ENCODE data around the gene MDM1.

MDM1 gene

DNA sequence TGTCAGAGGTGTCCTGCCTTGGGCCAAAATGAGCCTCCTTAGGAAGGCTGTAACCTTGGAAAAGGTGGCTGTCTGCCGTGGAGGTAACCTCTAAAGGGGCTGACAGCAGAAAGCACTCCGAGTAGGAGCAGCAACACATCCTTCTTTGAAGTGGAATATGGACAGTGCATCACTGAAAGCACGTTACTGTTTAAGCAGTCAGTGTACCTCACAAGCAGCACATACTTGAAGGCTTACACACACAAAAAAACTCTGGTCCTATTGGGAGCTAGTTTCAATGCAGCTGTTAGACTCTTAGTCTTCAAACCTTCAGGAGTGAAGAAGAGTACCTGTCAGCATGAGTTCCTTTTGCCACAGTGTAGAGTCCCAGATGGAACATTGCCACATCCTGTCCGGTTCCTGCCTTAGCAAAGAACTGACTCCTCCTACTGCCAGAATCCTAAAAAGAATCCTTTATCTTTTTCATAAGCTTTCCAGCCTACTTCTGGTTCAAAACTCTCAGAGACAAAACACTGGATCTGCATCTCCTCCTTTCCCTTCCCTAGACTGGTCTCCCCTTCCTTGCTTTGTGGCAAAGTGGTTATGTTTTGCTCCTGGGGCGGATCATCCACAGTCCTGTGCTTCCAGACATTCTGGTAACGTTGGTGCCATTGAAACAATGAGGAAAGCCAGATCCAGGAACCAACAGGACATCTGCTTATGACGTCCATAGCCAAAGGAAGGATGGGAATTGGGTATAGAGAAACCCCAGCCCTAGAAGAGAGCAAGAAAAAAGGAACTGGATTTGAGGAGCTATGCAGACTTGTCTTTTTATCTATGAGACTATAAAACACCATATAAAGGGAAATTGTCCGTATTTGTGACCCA, 8.5 kb upstream of the MDM1 start:
- H3K4me3 ChIP-seq (replicated peaks in 1 of 2; ENCODE audit: low read depth in 2 of 2, low read length in 2 of 2): no peak overlapping the region
- TF ChIP-seq, protein P1, sequence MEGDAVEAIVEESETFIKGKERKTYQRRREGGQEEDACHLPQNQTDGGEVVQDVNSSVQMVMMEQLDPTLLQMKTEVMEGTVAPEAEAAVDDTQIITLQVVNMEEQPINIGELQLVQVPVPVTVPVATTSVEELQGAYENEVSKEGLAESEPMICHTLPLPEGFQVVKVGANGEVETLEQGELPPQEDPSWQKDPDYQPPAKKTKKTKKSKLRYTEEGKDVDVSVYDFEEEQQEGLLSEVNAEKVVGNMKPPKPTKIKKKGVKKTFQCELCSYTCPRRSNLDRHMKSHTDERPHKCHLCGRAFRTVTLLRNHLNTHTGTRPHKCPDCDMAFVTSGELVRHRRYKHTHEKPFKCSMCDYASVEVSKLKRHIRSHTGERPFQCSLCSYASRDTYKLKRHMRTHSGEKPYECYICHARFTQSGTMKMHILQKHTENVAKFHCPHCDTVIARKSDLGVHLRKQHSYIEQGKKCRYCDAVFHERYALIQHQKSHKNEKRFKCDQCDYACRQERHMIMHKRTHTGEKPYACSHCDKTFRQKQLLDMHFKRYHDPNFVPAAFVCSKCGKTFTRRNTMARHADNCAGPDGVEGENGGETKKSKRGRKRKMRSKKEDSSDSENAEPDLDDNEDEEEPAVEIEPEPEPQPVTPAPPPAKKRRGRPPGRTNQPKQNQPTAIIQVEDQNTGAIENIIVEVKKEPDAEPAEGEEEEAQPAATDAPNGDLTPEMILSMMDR (IDR thresholded peaks at IDR 0.05; ENCODE audit: low read depth, low read length): no peak
- DNase-seq (ENCODE audit: low read depth in 2 of 2): no peak

DNA sequence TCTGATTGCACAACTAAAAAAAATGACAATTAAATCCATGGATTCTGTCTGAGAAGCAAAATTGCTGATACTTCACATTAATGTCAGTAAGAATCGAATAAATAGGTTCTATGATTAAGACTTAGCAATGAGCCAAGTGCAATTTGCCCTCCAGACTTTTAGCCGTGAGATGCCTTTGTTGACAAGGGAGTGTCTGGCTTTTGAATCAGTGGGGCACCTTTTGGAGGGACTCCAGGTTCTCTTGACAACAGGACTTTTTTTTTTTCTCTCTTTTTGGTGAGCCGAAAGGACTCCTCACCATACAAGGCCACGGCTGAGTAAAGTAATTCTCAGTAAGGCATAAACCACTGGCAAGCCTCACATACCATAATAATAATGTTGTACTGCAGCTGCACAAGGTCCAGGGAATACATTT, 4.7 kb upstream of the MDM1 start:
- TF ChIP-seq, protein P1 (IDR thresholded peaks at IDR 0.05; ENCODE audit: low read depth, low read length): no peak
- no peak overlapping the region for H3K4me3 ChIP-seq (replicated peaks in 1 of 2; ENCODE audit: low read depth in 2 of 2, low read length in 2 of 2)
- no peak for DNase-seq (ENCODE audit: low read depth in 2 of 2)

DNA sequence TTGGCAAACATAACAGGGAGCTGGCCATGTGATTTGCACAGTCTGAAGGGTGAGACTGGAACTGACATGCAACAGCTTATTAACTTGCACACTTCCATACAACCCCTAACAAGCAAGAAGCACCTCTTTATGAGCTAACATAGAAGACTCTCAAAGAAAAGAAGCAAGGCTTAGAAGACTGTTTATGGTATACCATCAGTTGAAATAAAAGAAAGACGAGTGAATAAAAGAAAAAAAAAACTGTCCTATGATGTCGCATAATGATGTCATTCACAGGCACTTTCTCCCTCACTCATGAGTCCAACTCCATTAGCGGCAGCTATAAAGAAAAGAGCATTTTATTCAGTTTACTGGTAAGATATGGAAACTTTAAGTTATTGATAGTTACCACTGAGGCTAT, 3.3 kb upstream of the MDM1 start:
- DNase-seq (ENCODE audit: low read depth in 2 of 2): no peak
- H3K4me3 ChIP-seq (replicated peaks in 1 of 2; ENCODE audit: low read depth in 2 of 2, low read length in 2 of 2): no peak overlapping the region
- TF ChIP-seq, protein P1 (IDR thresholded peaks at IDR 0.05; ENCODE audit: low read depth, low read length): no peak

GRCh38 chr12:68334132-68334531, 2.0 kb upstream of the MDM1 start:
- TF ChIP-seq, protein P1 (IDR thresholded peaks at IDR 0.05; ENCODE audit: low read depth, low read length): no peak
- no peak overlapping the region for H3K4me3 ChIP-seq (replicated peaks in 1 of 2; ENCODE audit: low read depth in 2 of 2, low read length in 2 of 2)
- DNase-seq (ENCODE audit: low read depth in 2 of 2): no peak

DNA sequence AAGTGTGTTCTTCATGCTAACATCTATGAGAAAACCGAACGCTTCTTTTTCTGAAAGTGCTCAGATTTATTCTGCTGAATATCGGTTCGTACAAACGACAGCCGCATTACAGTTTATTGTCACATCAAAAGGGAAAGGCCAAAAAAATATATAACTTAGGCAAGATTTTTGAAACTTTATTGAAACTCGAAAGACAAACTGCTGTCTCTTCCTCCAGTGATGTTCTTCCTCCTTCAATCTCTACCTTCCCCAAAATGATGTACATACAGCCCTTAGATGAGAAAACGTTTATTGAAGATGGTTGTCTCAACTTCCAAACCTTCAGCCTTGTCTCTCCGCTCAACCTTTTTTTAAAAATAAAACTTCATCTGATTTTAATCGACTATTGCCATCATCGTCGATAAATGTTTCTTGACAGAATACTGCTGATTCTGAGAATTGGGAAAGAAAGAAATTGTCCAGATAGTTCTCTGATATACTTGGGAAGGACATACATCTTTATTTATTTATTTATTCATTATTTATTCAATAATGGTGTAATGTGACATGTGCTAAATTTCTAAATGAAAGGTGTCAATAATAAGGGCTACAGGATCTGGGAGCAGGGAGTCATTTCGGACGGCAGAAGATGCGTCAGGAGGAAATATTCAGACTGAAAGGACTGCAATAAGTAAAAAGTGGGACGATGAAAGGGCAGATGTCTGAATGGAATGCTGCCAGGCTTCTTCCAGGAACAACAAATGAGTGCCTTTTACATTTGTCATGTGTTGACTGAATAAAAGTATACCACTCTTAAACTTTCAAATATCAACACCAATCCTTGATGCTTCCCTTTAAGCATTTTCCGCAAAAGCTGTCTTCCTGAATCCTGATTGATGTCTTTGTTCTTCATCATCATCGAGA, 817 bp upstream of the MDM1 start:
- peak overlapping the region; percentile 74 to 85 for H3K4me3 ChIP-seq (replicated peaks in 1 of 2; ENCODE audit: low read depth in 2 of 2, low read length in 2 of 2)
- TF ChIP-seq, protein P1 (IDR thresholded peaks at IDR 0.05; ENCODE audit: low read depth, low read length): no peak
- peak in 1 of 2 donors; percentile 54 for DNase-seq (ENCODE audit: low read depth in 2 of 2)

DNA sequence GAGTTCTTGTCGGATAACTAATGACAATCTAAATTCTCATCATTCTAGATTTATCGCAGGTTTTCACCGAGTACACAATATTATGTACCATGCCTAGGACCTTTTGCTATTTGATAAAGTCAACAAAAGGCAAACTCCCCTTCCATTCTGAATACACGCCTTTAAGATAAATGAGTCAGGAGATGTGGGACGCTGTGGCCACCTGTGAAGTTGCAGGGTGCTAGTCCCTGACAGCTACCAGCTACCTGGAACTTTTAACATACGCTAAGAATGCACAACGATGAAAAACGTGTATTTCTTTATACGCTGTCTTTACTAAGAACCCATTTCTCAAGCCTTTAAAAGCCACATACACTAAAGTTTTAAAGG, 678 bp downstream of the MDM1 start:
- peak overlapping the region; percentile 74 to 85 for H3K4me3 ChIP-seq (replicated peaks in 1 of 2; ENCODE audit: low read depth in 2 of 2, low read length in 2 of 2)
- TF ChIP-seq, protein P1 (IDR thresholded peaks at IDR 0.05; ENCODE audit: low read depth, low read length): no peak
- DNase-seq (ENCODE audit: low read depth in 2 of 2): no peak

Measured in cardiac fibroblast (primary cell).